ENCODE measurements around the gene F11R.
A peak's percentile ranks its signal among the peaks of the same experiment; 100 is the strongest.
"Not testable (repeated sequence)": the region's sequence is repeated elsewhere in the genome, so short reads cannot be mapped to it uniquely, and the experiment has no call there.

F11R gene

DNA sequence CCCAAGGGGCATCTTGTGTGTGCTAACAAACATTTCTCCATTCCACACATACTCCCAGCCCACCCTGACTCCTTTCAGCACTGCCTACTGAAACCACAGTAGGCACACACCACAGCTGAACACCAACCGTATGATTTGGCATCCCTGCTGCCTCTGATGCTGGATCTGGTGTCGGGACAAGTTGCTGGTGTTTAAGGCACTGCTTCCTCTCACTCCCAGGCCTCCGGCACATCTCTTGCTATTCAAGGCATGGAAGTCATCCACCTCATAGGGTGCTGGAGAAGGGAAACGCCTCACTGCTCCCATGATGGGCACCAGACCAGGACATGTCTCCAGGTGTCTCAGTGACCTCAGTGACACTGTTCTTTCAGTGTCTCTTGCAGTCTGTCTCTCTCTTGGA, 64.0 kb downstream of the F11R start:
- DNase-seq: no peak

DNA sequence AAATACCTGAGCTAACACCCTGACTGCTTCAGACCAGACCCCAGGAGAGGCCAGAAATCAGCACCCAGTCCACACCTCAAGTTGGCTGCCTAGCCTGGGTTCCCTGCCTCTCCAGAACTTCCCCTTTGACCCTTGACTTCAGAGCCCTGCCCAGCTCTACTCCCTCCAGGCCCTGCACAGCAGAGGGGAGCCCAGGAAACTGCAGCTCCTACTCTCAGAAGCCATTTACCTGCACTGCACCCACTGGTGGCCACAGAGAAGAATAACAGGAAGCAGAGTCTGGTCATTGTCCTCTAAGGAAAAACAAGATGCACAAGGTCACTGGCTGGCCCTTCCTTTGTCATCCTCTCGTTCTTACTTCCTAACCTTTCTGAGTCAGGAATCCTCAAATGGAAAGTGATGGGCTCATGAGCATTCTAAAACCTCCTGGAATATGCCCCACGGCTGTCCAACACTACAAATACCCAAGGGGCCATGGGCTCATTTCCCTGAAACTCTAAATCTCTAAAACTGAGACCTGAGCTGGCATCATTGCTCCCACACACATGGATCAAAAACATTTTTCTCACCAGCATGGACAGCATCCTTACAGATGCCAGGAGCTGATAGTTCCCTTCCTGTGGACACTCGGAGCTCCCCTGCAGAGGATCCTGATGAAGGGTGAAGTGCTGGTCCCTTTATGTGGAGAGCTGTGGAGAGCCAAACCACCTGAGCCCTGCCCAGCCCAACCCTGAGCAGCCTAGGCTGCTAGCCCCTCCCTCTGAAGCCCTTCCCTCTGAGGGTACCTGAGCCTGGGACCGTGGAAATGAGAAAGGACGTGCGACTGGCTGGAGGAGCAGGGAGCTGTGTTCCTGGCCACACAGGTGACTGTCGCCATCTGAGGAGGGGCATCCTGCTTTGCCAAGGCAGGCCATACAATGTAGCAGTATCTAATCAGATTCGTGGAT, 66.5 kb downstream of the F11R start, which contains the start of gene ITLN2:
TSS of gene ITLN2 (minus strand) at position 652 of the 947 bp plus-strand sequence. CDS start at position 584, 68 bp downstream.
- peak; percentile 10 for DNase-seq

DNA sequence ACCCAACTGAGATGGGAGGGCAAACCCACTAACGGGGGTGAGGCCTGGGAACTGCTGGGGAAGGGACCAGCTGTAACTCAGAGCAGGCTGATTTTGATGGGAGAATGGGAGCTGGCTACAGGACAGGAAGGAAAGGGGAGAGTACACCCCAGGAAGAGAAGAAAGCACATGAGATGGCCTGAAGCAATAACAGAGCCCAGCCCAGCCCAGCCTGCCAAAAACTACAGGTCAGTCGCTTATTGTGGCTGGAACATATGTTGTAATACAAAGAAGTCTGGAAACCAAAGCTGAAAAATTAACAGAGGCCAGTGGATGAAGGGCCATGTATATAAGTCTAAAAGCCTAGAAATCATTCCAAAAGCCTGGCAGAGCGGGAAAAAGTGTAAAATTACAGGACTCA, 67.9 kb downstream of the F11R start:
- DNase-seq: no peak

DNA sequence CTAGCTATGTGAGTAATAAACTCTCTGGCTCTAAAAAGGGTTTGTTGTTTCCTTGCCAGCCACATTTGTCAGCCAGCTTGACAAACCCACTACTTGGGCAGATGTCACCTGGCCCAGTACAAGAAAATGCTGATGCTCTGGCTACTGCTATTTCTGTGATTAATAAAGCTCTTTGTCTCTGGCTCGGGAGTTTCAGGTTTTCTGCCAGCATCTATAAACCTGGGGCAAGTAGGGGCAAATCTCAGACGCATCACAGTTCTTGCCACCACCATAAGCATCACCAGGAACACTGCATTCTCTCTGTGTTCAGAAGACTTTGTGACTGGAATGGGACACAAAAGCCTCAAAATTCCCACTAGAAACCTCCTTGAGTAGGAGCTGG, 68.8 kb downstream of the F11R start:
- no peak for DNase-seq

DNA sequence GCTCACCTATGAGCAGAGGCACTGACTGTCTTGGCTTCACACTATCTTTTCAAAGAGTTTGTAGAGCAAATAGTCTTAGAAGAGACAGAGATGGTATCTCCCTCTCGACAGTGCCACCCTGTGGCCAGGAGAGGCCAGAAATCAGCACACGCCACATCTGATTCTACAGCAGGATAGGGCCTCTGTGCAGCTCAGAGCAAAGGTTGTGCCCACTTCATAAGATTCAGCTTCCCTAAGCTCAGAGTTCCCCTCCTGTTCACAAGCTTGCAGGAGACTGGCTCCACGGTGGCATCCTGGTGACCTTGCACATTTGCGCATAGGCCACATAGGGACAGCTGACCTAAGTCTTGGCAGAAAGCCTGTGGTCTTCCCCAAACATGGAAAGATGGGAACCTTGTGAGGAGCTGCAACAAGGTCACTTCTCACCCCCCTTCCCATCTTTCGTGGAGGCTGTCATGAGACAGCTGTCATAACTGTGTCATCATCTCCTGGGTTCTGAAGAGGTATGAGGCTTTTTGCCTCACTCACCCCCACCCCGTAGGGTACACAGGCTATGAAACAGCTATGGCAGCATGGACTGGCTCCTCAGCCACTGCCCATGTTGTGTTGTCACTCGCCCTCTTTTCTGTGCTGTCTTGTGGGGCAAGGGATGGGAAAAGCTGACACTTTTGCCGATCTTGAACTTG, 69.4 kb downstream of the F11R start:
- DNase-seq: no peak

DNA sequence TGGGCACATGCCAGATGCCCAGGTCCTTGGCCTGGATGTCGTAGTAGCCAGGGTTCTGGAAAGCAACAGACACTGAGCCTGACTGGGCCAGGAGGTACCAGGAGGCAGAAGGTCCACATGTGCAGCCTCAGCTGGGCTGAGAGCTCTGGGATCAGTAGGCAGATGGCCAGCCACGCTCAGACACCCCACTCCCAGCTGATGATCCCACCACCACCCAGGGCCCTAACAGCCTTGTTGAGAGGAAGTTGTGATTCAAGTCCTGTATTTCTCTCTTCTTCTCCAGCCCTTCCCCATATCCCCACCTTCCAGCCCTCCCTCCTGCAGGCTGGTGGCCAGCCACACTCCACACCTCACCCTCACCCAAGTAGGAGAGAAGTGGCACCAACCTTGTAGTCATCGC, 70.3 kb downstream of the F11R start:
- no peak for DNase-seq

DNA sequence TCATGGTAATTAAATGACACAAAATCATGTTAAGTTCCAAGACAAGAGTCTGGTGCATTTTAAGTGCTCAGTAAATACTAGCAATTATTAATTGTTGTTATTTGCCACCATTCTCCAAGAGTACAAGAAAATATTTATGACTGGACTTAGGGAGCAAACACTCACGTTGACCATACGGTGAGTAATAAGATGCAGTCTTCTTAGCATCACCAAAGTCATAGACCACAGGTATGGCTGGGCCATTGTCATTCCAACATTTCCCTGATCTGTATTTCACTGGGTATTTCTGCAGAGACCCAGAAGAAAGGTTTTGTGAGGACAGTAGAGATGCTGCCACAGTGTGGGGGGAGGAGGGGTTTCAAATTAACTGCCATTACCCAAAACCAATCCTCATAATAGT, 71.1 kb downstream of the F11R start:
- no peak for DNase-seq

DNA sequence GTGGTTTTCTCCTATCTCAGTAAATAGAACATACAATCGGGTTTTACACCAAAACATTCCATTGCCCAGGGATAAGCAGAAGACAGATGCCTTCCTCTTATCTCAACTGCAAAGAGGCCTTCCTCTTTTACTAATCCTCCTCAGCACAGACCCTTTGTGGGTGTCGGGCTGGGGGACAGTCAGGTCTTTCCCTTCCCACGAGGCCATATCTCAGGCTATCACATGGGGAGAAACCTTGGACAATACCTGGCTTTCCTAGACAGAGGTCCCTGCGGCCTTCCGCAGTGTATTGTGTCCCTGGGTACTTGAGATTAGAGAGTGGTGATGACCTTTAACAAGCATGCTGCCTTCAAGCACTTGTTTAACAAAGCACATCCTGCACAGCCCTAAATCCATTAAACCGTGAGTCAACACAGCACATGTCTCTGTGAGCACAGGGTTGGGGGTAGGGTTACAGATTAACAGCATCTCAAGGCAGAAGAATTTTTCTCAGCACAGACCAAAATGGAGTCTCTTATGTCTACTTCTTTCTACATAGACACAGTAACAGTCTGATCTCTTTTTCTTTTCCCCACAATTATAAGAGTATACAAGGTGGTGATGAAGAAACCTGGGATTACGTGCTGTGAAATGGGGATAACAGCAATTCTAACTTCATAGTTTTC, 71.6 kb downstream of the F11R start:
- not testable (repeated sequence) for DNase-seq

DNA sequence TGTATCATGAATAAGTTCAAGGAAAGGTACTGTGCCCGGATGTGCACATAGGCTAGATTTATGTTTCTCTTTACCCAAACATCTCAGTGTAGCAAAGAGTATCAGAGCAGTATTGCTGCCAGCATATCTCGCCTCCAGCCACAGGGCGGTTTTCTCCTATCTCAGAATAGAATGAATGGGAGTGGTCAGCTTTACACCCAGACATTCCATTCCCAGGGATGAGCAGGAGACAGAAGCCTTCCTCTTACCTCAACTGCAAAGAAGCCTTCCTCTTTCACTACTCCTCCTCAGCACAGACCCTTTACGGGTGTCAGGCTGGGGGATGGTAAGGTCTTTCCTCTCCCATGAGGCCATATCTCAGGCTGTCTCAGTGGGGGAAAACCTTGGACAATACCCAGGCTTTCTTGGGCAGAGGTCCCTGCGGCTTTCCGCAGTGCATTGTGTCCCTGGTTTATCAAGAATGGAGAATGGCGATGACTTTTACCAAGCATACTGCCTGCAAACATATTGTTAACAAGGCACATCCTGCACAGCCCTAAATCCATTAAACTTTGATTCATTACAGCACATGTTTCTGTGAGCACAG, 73.7 kb downstream of the F11R start:
- DNase-seq: not testable (repeated sequence)

DNA sequence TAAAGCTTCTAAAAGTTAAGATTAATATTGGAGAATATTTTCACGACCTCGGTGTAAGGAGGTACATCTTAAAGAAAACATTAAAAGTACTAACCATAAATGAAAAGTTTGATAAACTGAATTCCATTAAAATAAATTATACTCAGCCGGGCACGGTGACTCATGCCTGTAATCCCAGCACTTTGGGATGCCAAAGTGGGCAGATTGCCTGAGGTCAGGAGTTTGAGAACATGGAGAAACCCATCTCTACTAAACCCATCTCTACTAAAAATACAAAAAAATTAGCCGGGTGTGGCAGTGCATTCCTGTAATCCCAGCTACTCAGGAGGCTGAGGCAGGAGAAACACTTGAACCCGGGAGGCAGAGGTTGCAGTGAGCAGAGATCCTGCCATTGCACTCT, 75.1 kb downstream of the F11R start:
- not testable (repeated sequence) for DNase-seq
